PC-9 (cell line): ENCODE results near the gene ZNF618. TPM values are rescaled to one million over a fixed set of nuclear protein-coding genes. Genes with fewer than 3 reads are reported as not detected.

Source experiments
- BruUV-seq: library from RNA; stranded (reverse); fragments of 400-500 nt; replicated peaks from 2 replicates; lab custom pipeline; 2021; lab: Mats Ljungman, UMichigan
- CTCF ChIA-PET: fragments of 300-600 bp; sonication (Branson Sonifier 250); formaldehyde crosslinking; loops from one replicate; lab custom pipeline; 2022; ENCODE audit warnings: antibody characterized with exemption; lab: Charles Lee
- POLR2A ChIA-PET: fragments of 300-600 bp; sonication (Branson Sonifier 250); formaldehyde crosslinking; loops from one replicate; lab custom pipeline; 2022; ENCODE audit warnings: antibody characterized with exemption; ENCODE audit not compliant: unreplicated experiment; lab: Charles Lee
- DNase-seq, 2 experiments: peaks; one replicate each; pipeline versions ENCODE4 v3.0.0 to v3.0.0-alpha.2; 2015 to 2022; ENCODE audit warnings: mixed read lengths in 1 of 2
- H2AFZ ChIP-seq: fragments of 200-600 bp; sonication (generic); 2 replicates; pipeline ENCODE4 v1.8.1; 2017; ENCODE audit warnings: antibody characterized with exemption
- H3F3A ChIP-seq: fragments of 200-600 bp; sonication (generic); 2 replicates; pipeline ENCODE4 v1.8.1; 2017; ENCODE audit warnings: antibody characterized with exemption, mild to moderate bottlenecking, low read depth; ENCODE audit not compliant: insufficient read depth
- H3K27ac ChIP-seq: fragments of 200-600 bp; sonication (generic); 2 replicates; pipeline ENCODE4 v1.6.1; 2016; ENCODE audit warnings: mixed run types
- H3K27me3 ChIP-seq: fragments of 200-600 bp; sonication (generic); 2 replicates; pipeline ENCODE4 v1.6.1; 2016; ENCODE audit warnings: low read depth, mixed run types; ENCODE audit not compliant: insufficient read depth
- H3K36me3 ChIP-seq: fragments of 200-600 bp; sonication (generic); 2 replicates; pipeline ENCODE4 v1.6.1; 2016; ENCODE audit warnings: low read depth, mixed run types
- H3K4me1 ChIP-seq: fragments of 200-600 bp; sonication (generic); replicated peaks from 2 replicates; pipeline ENCODE4 v1.6.1; 2016; ENCODE audit warnings: mixed run types; ENCODE audit not compliant: insufficient read depth
- H3K4me2 ChIP-seq: fragments of 200-600 bp; sonication (generic); 2 replicates; pipeline ENCODE4 v1.6.1; 2017; ENCODE audit warnings: mixed run types
- H3K4me3 ChIP-seq: fragments of 200-600 bp; sonication (generic); 2 replicates; pipeline ENCODE4 v1.6.1; 2016; ENCODE audit warnings: mixed run types
- H3K79me2 ChIP-seq: fragments of 200-600 bp; sonication (generic); 2 replicates; pipeline ENCODE4 v1.6.1; 2017; ENCODE audit warnings: low read depth, mixed run types
- H3K9me2 ChIP-seq: fragments of 200-600 bp; sonication (generic); 2 replicates; pipeline ENCODE4 v1.8.1; 2017; ENCODE audit warnings: mild to moderate bottlenecking; ENCODE audit not compliant: insufficient read depth
- H3K9me3 ChIP-seq: fragments of 200-600 bp; sonication (generic); 2 replicates; pipeline ENCODE4 v1.8.1; 2016; ENCODE audit warnings: low read depth; ENCODE audit not compliant: insufficient read depth
- H4K20me1 ChIP-seq: fragments of 200-600 bp; sonication (generic); 2 replicates; pipeline ENCODE4 v1.8.1; 2017; ENCODE audit not compliant: insufficient read depth
- CTCF ChIP-seq: fragments of 200-600 bp; sonication (generic); conservative IDR thresholded peaks from 2 replicates; pipeline ENCODE4 v1.6.1; 2017; ENCODE audit warnings: mixed run types, antibody characterized with exemption, mild to moderate bottlenecking, moderate library complexity
- EZH2 ChIP-seq: fragments of 200-600 bp; sonication (generic); IDR thresholded peaks from 2 replicates; pipeline ENCODE4 v1.8.0; 2017; ENCODE audit warnings: antibody characterized with exemption, low read depth
- intact Hi-C: fragments of 100-400 bp; cut with micrococcal nuclease; formaldehyde crosslinking; loops from one replicate; pipeline ENCODE4 v1.10.0; 2022; ENCODE audit not compliant: unreplicated experiment
- total RNA-seq: library from RNA; stranded (reverse); gene quantifications from 2 replicates; pipeline ENCODE4 v1.2.3, GENCODE V29; 2021

Gene ZNF618
- total RNA-seq, 1 experiment from 2014 or later, result 0.20 TPM

- Histone ChIP-seq H3K4me3 (no peak overlapping the region), H4K20me1 (no peaks in the 10 kb centered on the region), H3K9me2 (no peaks in the 10 kb centered on the region), H3K79me2 (no peaks in the 10 kb centered on the region), H3K27me3 (peaks cover 62% of the 10 kb centered on the region), H3K4me2 (no peak overlapping the region), H3F3A (no peaks in the 10 kb centered on the region), H3K36me3 (no peaks in the 10 kb centered on the region), H3K4me1 (no peaks in the 10 kb centered on the region), H3K9me3 (no peaks in the 10 kb centered on the region), H3K27ac (no peak overlapping the region), H2AFZ (no peak overlapping the region)
- DNase-seq, result no peak
- TF ChIP-seq EZH2 (no peak), CTCF (no peak)
- ChIA-PET CTCF (no interaction called here), POLR2A (no interaction called here)
- intact Hi-C loops, result no loop called here
- BruUV-seq, result no TSS peak
These were observed 74.3 kb downstream of the ZNF618 start for GRCh38 chr9:113950195-113951031.

- H3K4me3 ChIP-seq, result no peak overlapping the region
- TF ChIP-seq CTCF (no peak), EZH2 (no peak)
- H3K9me3 ChIP-seq, result no peaks in the 10 kb centered on the region
- no peak overlapping the region for H3K27ac ChIP-seq
- no peaks in the 10 kb centered on the region for H4K20me1 ChIP-seq
- H3K36me3 ChIP-seq, result no peaks in the 10 kb centered on the region
- no peak overlapping the region for H3K4me2 ChIP-seq
- ChIA-PET CTCF (no interaction called here), POLR2A (no interaction called here)
- H3F3A ChIP-seq, result no peaks in the 10 kb centered on the region
- H3K79me2 ChIP-seq, result no peaks in the 10 kb centered on the region
- H3K4me1 ChIP-seq, result no peaks in the 10 kb centered on the region
- H3K9me2 ChIP-seq, result no peaks in the 10 kb centered on the region
- H3K27me3 ChIP-seq, result peaks cover 56% of the 10 kb centered on the region
- no peak overlapping the region for H2AFZ ChIP-seq
- no TSS peak for BruUV-seq
- intact Hi-C loops, result no loop called here
- no peak for DNase-seq
These were observed 74.9 kb downstream of the ZNF618 start for GRCh38 chr9:113951032-113951372.

GRCh38 chr9:113952676-113953075 is 76.6 kb downstream of the ZNF618 start:
- Histone ChIP-seq H3K79me2 (no peaks in the 10 kb centered on the region), H3K4me1 (no peaks in the 10 kb centered on the region), H3F3A (no peaks in the 10 kb centered on the region), H3K4me2 (no peak overlapping the region), H4K20me1 (no peaks in the 10 kb centered on the region), H2AFZ (no peak overlapping the region), H3K9me2 (no peaks in the 10 kb centered on the region), H3K27ac (no peak overlapping the region), H3K4me3 (no peak overlapping the region), H3K36me3 (no peaks in the 10 kb centered on the region), H3K27me3 (peaks cover 41% of the 10 kb centered on the region), H3K9me3 (no peaks in the 10 kb centered on the region)
- POLR2A ChIA-PET, result no interaction called here
- BruUV-seq, result no TSS peak
- intact Hi-C loops, result no loop called here
- no peak for TF ChIP-seq EZH2
- TF ChIP-seq CTCF, result no peak
- CTCF ChIA-PET, result no interaction called here
- DNase-seq, result no peak
